SK-N-SH (cell line): ENCODE results near the gene BTBD7.

Experiments used
- EP300 ChIP-seq, 2 experiments: IDR thresholded peaks; 2 replicates each; pipeline versions ENCODE4 v1.4.0 to v1.6.1; 2012; ENCODE audit warnings: borderline replicate concordance in 1 of 2, low read depth in 1 of 2, low read length in 1 of 2
- REST ChIP-seq: IDR thresholded peaks from 2 replicates; pipeline ENCODE4 v1.6.1; 2012; ENCODE audit warnings: mild to moderate bottlenecking, low read depth, low read length, moderate library complexity

DNA sequence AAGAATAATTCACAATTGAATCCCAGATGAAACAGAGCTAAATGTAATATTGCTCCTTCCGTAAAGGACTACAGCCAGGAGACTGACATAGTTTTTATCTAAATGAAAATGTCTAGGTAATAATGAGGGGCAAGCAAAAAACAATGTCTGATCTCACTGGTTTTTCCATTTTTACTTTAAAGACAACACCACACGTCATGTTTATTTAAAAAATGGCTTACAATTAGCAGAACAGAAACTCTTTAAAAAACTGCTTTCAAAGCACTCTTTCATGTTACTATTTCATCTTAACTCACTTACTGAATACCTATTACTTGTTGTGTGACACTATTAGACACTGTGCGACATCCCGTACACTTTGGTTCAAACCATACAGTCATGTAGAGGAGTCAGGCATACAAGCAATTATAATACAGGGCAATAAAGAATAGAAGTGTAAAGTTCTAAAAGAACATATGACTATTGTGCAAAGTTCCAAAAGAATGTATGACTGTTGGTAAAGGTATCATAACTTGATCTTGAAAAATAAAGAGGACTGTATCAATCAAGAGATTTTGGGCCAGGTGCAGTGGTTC is 9.1 kb downstream of the BTBD7 start:
- TF ChIP-seq EP300 (IDR thresholded peaks at IDR 0.05; ENCODE audit: borderline replicate concordance in 1 of 2, low read depth in 1 of 2, low read length in 1 of 2) (no peak), REST (no peak)
